Right atrium auricular region (tissue), 2 donors: ENCODE data around the gene PTPRN2. TPM values are rescaled to one million over a fixed set of nuclear protein-coding genes. Genes with fewer than 3 reads are reported as not detected.

Experiments used
- DNase-seq: peaks from one replicate; pipeline ENCODE4 v3.0.0-alpha.2; 2019; ENCODE audit warnings: low spot score
- H3K27ac ChIP-seq, 2 donors: fragments of 200-600 bp; sonication (generic); 1 replicate in 1 of 2; 2 replicates in 1 of 2; pipeline ENCODE4 v1.5.1; 2016 to 2019
- H3K27me3 ChIP-seq, 2 donors: fragments of 200-600 bp; sonication (generic); one replicate each; pipeline versions ENCODE4 v1.5.1 to v1.6.0; 2017 to 2019
- H3K36me3 ChIP-seq: fragments of 200-600 bp; sonication (generic); one replicate; pipeline ENCODE4 v1.5.1; 2016
- H3K4me1 ChIP-seq, 2 donors: fragments of 200-600 bp; sonication (generic); one replicate each; pipeline versions ENCODE4 v1.5.1 to v1.6.0; 2017 to 2019
- H3K4me3 ChIP-seq, 2 donors: fragments of 200-600 bp; sonication (generic); 1 replicate in 1 of 2; 2 replicates in 1 of 2; pipeline ENCODE4 v1.5.1; 2017 to 2019; ENCODE audit warnings: mild to moderate bottlenecking in 1 of 2, moderate library complexity in 1 of 2
- H3K9me3 ChIP-seq, 2 donors: fragments of 200-600 bp; sonication (generic); one replicate each; pipeline ENCODE4 v1.5.1; 2019
- CTCF ChIP-seq, 2 donors: fragments of 200-600 bp; sonication (generic); IDR thresholded peaks; one replicate each; pipeline ENCODE4 v1.5.1; 2019; ENCODE audit warnings: antibody characterized with exemption in 2 of 2
- total RNA-seq, 2 donors: library from RNA; depleted of rRNA; stranded (reverse); fragments of >200 nt; gene quantifications; one replicate each; pipeline ENCODE4 v1.1.0, GENCODE V29; 2016

Gene PTPRN2
- total RNA-seq, 2 donors from 2014 or later: 2.6 to 2.7 TPM

DNA sequence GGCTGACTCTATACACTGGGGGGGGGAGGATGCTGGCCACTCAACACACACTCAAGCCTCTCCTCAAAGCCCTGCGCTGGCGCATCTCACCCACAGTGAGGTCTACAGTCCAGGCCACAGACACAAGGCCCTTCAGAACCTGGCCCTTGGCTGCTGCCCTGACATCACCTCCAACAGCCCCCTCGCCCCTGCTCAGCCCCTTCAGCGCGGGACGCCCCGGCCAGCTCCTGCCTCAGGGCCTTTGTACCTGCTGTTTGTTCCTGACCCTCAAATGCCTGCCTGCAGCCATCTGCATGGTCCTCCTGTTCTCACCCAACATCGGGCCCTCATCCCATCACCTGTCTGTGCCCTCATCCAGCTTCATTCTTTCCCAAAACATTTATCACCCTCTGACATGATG is 678.3 kb downstream of the PTPRN2 start:
- no peak for TF ChIP-seq CTCF (IDR thresholded peaks at IDR 0.05)
- Histone ChIP-seq H3K27me3 (no peaks in the 10 kb centered on the region), H3K4me3 (no peak overlapping the region), H3K36me3 (no peaks in the 10 kb centered on the region), H3K27ac (no peak overlapping the region), H3K9me3 (peaks cover 0 to 2% of the 10 kb centered on the region in 2 donors), H3K4me1 (no peaks in the 10 kb centered on the region)
- no peak for DNase-seq

DNA sequence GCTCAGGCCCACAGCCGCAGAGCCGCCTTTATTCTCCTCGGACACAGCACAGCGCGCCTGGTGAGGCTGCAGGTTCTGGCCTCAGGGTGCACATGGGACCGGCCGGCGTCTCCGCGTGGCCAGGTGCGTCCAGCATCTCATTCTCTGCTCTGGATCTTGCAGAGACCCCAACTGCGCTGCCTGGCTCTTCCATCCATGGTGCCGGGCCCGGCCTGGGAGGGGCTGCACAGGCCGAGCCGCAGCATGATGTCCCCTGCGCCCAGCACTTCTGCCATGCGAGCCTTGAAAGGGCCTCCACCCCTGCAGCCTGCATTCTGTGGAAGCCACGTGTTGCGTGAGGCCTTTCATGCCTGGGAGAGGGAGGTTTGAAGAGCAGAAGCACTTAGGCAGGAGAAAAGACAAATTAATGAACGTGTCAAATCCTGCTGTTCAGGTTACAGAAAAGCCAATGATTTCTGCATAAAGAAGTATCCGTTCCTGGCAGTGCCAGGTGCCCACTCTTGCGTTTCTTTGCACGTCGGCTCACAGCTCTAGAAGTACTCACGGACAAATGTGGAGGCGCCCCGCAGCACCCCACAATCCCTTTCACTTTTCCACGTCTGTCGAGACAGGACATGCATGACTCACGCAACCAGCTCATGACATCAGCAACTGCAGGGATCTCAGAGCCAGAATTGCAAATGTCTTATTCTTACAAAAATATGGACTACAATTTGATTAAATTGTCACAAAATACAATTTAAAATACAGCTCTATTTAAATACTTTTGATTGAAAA is 679.4 kb downstream of the PTPRN2 start:
- no peaks in the 10 kb centered on the region for H3K9me3 ChIP-seq
- H3K4me3 ChIP-seq: no peak overlapping the region
- H3K36me3 ChIP-seq: no peaks in the 10 kb centered on the region
- no peak for DNase-seq
- H3K4me1 ChIP-seq: no peaks in the 10 kb centered on the region
- no peak overlapping the region for H3K27ac ChIP-seq
- no peaks in the 10 kb centered on the region for H3K27me3 ChIP-seq
- no peak for TF ChIP-seq CTCF (IDR thresholded peaks at IDR 0.05)

GRCh38 chr7:157907091-157907490 is 680.5 kb downstream of the PTPRN2 start:
- Histone ChIP-seq H3K9me3 (no peaks in the 10 kb centered on the region), H3K4me1 (no peaks in the 10 kb centered on the region), H3K4me3 (no peak overlapping the region), H3K36me3 (no peaks in the 10 kb centered on the region), H3K27ac (no peak overlapping the region), H3K27me3 (no peaks in the 10 kb centered on the region)
- TF ChIP-seq CTCF (IDR thresholded peaks at IDR 0.05): no peak
- DNase-seq: no peak

DNA sequence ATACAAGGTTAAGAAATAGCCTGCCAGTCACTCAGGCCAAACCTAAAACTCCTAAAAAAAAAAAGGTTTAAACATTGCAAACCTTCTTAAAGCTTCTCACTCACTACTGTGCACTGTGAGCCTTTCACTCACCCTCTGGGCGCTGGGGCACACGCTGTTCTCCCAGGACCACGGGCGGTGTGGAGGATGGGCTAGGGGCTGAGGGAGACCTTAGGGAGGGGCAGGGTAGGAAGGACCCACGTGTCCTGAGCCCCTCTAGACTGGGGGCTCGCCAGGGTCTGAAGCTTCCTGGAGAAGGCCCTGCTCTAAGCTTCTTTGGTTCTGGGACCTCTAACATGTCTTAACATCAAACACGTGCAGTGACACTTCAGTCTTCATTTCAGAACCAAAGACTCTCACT is 681.0 kb downstream of the PTPRN2 start:
- no peaks in the 10 kb centered on the region for H3K4me1 ChIP-seq
- DNase-seq: no peak
- H3K36me3 ChIP-seq: no peaks in the 10 kb centered on the region
- H3K9me3 ChIP-seq: no peaks in the 10 kb centered on the region
- H3K4me3 ChIP-seq: no peak overlapping the region
- TF ChIP-seq CTCF (IDR thresholded peaks at IDR 0.05): no peak
- peak overlapping the region in 1 of 2 donors; percentile 53 for H3K27ac ChIP-seq
- no peaks in the 10 kb centered on the region for H3K27me3 ChIP-seq

DNA sequence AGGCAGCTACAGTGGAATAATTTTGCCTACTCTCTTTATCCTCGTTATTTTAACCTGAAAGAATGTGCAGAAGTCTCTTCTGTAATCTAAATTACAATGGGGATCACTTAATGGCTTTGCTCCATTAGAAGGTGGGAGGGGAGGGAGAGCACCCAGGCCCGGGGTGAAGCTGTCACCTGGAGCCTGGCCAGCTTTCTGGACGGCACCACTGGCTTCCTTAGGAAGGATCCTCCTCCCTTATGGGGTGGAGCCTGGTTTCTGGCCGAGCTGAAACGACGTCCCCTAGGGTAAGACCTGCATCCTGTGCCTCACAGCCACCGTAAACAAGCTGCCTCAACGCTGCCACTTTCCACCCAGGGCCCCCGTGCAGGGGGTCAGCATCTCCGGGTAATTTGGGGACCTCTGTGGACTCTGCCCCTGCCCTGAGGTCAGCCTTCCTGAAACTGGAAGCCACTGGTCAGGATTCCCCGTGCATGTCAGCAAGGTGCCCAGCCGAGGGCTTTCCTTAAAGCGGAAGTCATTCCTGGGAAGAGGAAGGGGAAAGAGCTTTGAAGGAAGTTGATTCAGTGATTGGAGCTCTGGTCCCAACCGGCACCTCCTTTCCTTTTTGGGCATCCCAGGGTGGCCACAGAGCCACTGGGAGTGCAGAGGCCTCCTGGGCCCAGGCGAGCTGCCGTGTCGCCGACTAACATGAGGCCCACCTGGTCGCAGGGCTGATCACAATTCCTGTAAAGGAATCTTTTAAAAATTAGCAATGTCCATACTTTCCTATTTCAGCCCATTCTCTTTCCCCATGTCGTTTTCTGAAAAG is 681.8 kb downstream of the PTPRN2 start:
- no peaks in the 10 kb centered on the region for H3K36me3 ChIP-seq
- H3K27me3 ChIP-seq: no peaks in the 10 kb centered on the region
- no peaks in the 10 kb centered on the region for H3K4me1 ChIP-seq
- H3K27ac ChIP-seq: peak overlapping the region; percentile 11 to 53
- TF ChIP-seq CTCF (IDR thresholded peaks at IDR 0.05): no peak
- no peak overlapping the region for H3K4me3 ChIP-seq
- DNase-seq: no peak
- H3K9me3 ChIP-seq: no peaks in the 10 kb centered on the region
